H1 (cell line): Measurements from ENCODE around the gene APEH. TPM values are rescaled to one million over a fixed set of nuclear protein-coding genes. Genes with fewer than 3 reads are reported as not detected.
A peak's percentile ranks its signal among the peaks of the same experiment; 100 is the strongest.

Experiments used
- CTCF ChIA-PET: fragments of 300-600 bp; sonication (Branson Sonifier 250); formaldehyde crosslinking; loops from one replicate; lab custom pipeline; 2021; ENCODE audit not compliant: partially characterized antibody; lab: Charles Lee
- POLR2A ChIA-PET: fragments of 300-600 bp; sonication (Branson Sonifier 250); formaldehyde crosslinking; loops from one replicate; lab custom pipeline; 2021; ENCODE audit warnings: inconsistent platforms; ENCODE audit not compliant: partially characterized antibody; lab: Charles Lee
- DNase-seq, 2 experiments: peaks; one replicate each; pipeline versions ENCODE4 v3.0.0 to v3.0.0-alpha.2; 2010 to 2022; ENCODE audit warnings: low spot score in 2 of 2, low read depth in 1 of 2, mixed read lengths in 1 of 2
- FAIRE-seq: peaks from 2 replicates; lab custom pipeline; 2011; peaks lifted over from hg19 to GRCh38; lab: Jason Lieb, UNC
- H2AFZ ChIP-seq: 2 replicates; pipeline ENCODE4 v1.8.1; 2012; ENCODE audit warnings: low read length, inconsistent platforms
- H2AK5ac ChIP-seq: 2 replicates; pipeline ENCODE4 v1.6.1; 2013; ENCODE audit warnings: low read depth, low read length
- H2BK120ac ChIP-seq: replicated peaks from 2 replicates; pipeline ENCODE3; 2013; ENCODE audit warnings: low read depth, low read length, inconsistent platforms
- H2BK12ac ChIP-seq: 2 replicates; pipeline ENCODE4 v1.6.1; 2013; ENCODE audit warnings: low read depth, low read length
- H2BK15ac ChIP-seq: 2 replicates; pipeline ENCODE4 v1.6.1; 2013; ENCODE audit warnings: low read length
- H2BK20ac ChIP-seq: 2 replicates; pipeline ENCODE4 v1.6.1; 2013; ENCODE audit warnings: low read length
- H2BK5ac ChIP-seq: 2 replicates; pipeline ENCODE4 v1.6.1; 2013; ENCODE audit warnings: low read depth, low read length
- H3K14ac ChIP-seq: 2 replicates; pipeline ENCODE4 v1.6.1; 2013; ENCODE audit warnings: inconsistent platforms; ENCODE audit not compliant: insufficient read length
- H3K18ac ChIP-seq: 2 replicates; pipeline ENCODE4 v1.6.1; 2013; ENCODE audit warnings: low read length; ENCODE audit errors: extremely low read depth
- H3K23ac ChIP-seq: 2 replicates; pipeline ENCODE4 v1.6.1; 2013; ENCODE audit warnings: inconsistent platforms; ENCODE audit not compliant: insufficient read length
- H3K23me2 ChIP-seq: 2 replicates; pipeline ENCODE4 v1.6.1; 2013; ENCODE audit warnings: low read depth, low read length
- H3K27ac ChIP-seq: 2 replicates; pipeline ENCODE4 v1.6.1; 2011; ENCODE audit warnings: low read depth, low read length, inconsistent platforms
- H3K27me3 ChIP-seq, 4 experiments: replicated peaks in 1 of 4; 1 replicate in 1 of 4; 2 replicates in 3 of 4; pipeline versions ENCODE4 v1.6.1 to v1.8.1; 2011 to 2013; ENCODE audit warnings: low read length in 3 of 4, mild to moderate bottlenecking in 3 of 4, inconsistent platforms in 2 of 4, mixed read lengths in 2 of 4, moderate library complexity in 1 of 4; ENCODE audit not compliant: control insufficient read depth in 3 of 4, insufficient read depth in 3 of 4; ENCODE audit errors: extremely low read depth in 1 of 4
- H3K36me3 ChIP-seq, 4 experiments: 2 replicates each; pipeline versions ENCODE4 v1.6.1 to v1.8.1; 2011 to 2013; ENCODE audit warnings: mild to moderate bottlenecking in 4 of 4, low read length in 3 of 4, moderate library complexity in 2 of 4, control low read depth in 1 of 4, inconsistent platforms in 1 of 4; ENCODE audit not compliant: insufficient read depth in 4 of 4, control insufficient read depth in 2 of 4
- H3K4ac ChIP-seq: replicated peaks from 2 replicates; pipeline ENCODE3; 2013; ENCODE audit warnings: low read length, low read depth, mixed read lengths, inconsistent platforms; ENCODE audit not compliant: insufficient read length
- H3K4me1 ChIP-seq, 4 experiments: replicated peaks in 1 of 4; 1 replicate in 1 of 4; 2 replicates in 3 of 4; pipeline versions ENCODE4 v1.6.1 to v1.8.1; 2011 to 2013; ENCODE audit warnings: low read length in 3 of 4, inconsistent platforms in 2 of 4, mixed read lengths in 1 of 4; ENCODE audit not compliant: insufficient read depth in 4 of 4, control insufficient read depth in 3 of 4
- H3K4me2 ChIP-seq, 2 experiments: 2 replicates each; pipeline versions ENCODE4 v1.6.1 to v1.8.1; 2011 to 2013; ENCODE audit warnings: low read depth in 2 of 2, low read length in 2 of 2, control low read depth in 1 of 2, inconsistent platforms in 1 of 2, mild to moderate bottlenecking in 1 of 2; ENCODE audit not compliant: insufficient read depth in 1 of 2
- H3K4me3 ChIP-seq, 4 experiments: fragments of 200-600, 300-600 bp in 1 of 4; sonication (generic), shearing (Covaris generic), sonication (Bioruptor Twin) in 1 of 4; 2 replicates each; pipeline versions ENCODE4 v1.5.1 to v1.8.1; 2011 to 2016; ENCODE audit warnings: low read length in 4 of 4, low read depth in 3 of 4, control low read depth in 2 of 4, inconsistent platforms in 2 of 4, mild to moderate bottlenecking in 2 of 4, mixed read lengths in 1 of 4, moderate library complexity in 1 of 4; ENCODE audit not compliant: insufficient read depth in 2 of 4; ENCODE audit errors: extremely low read depth in 1 of 4
- H3K56ac ChIP-seq: replicated peaks from 2 replicates; pipeline ENCODE3; 2013; ENCODE audit warnings: low read depth, mild to moderate bottlenecking, mixed read lengths, low read length, inconsistent platforms; ENCODE audit not compliant: insufficient read length
- H3K79me1 ChIP-seq: 2 replicates; pipeline ENCODE4 v1.6.1; 2013; ENCODE audit warnings: low read depth, low read length, control low read depth
- H3K79me2 ChIP-seq, 2 experiments: 2 replicates each; pipeline versions ENCODE4 v1.6.1 to v1.8.1; 2012 to 2013; ENCODE audit warnings: low read length in 2 of 2, mild to moderate bottlenecking in 2 of 2, inconsistent platforms in 1 of 2; ENCODE audit not compliant: insufficient read depth in 2 of 2, control insufficient read depth in 1 of 2
- H3K9ac ChIP-seq, 4 experiments: replicated peaks in 1 of 4; 1 replicate in 1 of 4; 2 replicates in 3 of 4; pipeline versions ENCODE4 v1.6.1 to v1.8.1; 2011 to 2013; ENCODE audit warnings: low read depth in 3 of 4, low read length in 3 of 4, control low read depth in 2 of 4, mild to moderate bottlenecking in 2 of 4, moderate library complexity in 2 of 4, inconsistent platforms in 1 of 4; ENCODE audit errors: extremely low read depth in 1 of 4
- H3K9me3 ChIP-seq, 2 experiments: 2 replicates each; pipeline versions ENCODE4 v1.6.1 to v1.8.1; 2012 to 2013; ENCODE audit warnings: mild to moderate bottlenecking in 2 of 2, moderate library complexity in 2 of 2, control low read depth in 1 of 2, inconsistent platforms in 1 of 2, low read depth in 1 of 2, low read length in 1 of 2, mixed read lengths in 1 of 2; ENCODE audit not compliant: insufficient read depth in 2 of 2
- H4K20me1 ChIP-seq, 2 experiments: replicated peaks in 1 of 2; 2 replicates each; pipeline versions ENCODE3 to v1.8.1; 2011 to 2013; ENCODE audit warnings: inconsistent platforms in 2 of 2, low read length in 2 of 2, mild to moderate bottlenecking in 1 of 2; ENCODE audit not compliant: insufficient read depth in 2 of 2, control insufficient read depth in 1 of 2
- H4K5ac ChIP-seq: 2 replicates; pipeline ENCODE4 v1.6.1; 2013; ENCODE audit warnings: low read length, low read depth, mixed read lengths, inconsistent platforms; ENCODE audit not compliant: insufficient read length
- H4K8ac ChIP-seq: 2 replicates; pipeline ENCODE4 v1.8.0; 2013; ENCODE audit warnings: mild to moderate bottlenecking, moderate library complexity, low read length, inconsistent platforms; ENCODE audit not compliant: insufficient read depth; ENCODE audit errors: extremely low read depth
- H4K91ac ChIP-seq: replicated peaks from 2 replicates; pipeline ENCODE3; 2013; ENCODE audit warnings: low read length, mixed read lengths, inconsistent platforms; ENCODE audit not compliant: insufficient read length
- CBX8 ChIP-seq: fragments of 300-800, 300-1000 bp; sonication (generic); IDR thresholded peaks from 2 replicates; pipeline ENCODE4 v1.7.1; 2016; ENCODE audit warnings: low read depth, low read length, borderline replicate concordance
- CREB1 ChIP-seq: IDR thresholded peaks from 2 replicates; pipeline ENCODE4 v1.6.1; 2012; ENCODE audit warnings: inconsistent platforms
- MAFK ChIP-seq: IDR thresholded peaks from 2 replicates; pipeline ENCODE4 v1.6.1; 2012; ENCODE audit warnings: low read depth, mild to moderate bottlenecking, improper control_type of control experiment, low read length
- RAD21 ChIP-seq, 2 experiments: IDR thresholded peaks in 1 of 2; conservative IDR thresholded peaks in 1 of 2; 2 replicates each; pipeline ENCODE4 v1.6.1; 2011; ENCODE audit warnings: low read depth in 2 of 2, low read length in 2 of 2, improper control_type of control experiment in 1 of 2, inconsistent platforms in 1 of 2, mild to moderate bottlenecking in 1 of 2, moderate library complexity in 1 of 2
- SIN3A ChIP-seq, 2 experiments: IDR thresholded peaks in 1 of 2; conservative IDR thresholded peaks in 1 of 2; 2 replicates each; pipeline ENCODE4 v1.6.1; 2011 to 2012; ENCODE audit warnings: low read length in 2 of 2, improper control_type of control experiment in 1 of 2, low read depth in 1 of 2, mild to moderate bottlenecking in 1 of 2
- SP1 ChIP-seq: IDR thresholded peaks from 2 replicates; pipeline ENCODE4 v1.6.1; 2011; ENCODE audit warnings: low read depth, low read length
- SRF ChIP-seq: IDR thresholded peaks from 2 replicates; pipeline ENCODE4 v1.6.1; 2011; ENCODE audit warnings: mild to moderate bottlenecking, low read depth, low read length, moderate library complexity
- whole genome bisulfite sequencing, 2 experiments: shearing (Covaris generic) in 1 of 2; methylation state at CpG; one replicate each; pipeline versions ENCODE4 v1.1.6 to v1.1.7; 2013 to 2015; ENCODE audit warnings: low lambda C conversion rate in 2 of 2, mixed read lengths in 2 of 2, inconsistent platforms in 1 of 2, low coverage in 1 of 2, missing lambda C conversion rate in 1 of 2; ENCODE audit not compliant: insufficient replicate concordance in 2 of 2, insufficient coverage in 1 of 2, insufficient read length in 1 of 2; ENCODE audit errors: extremely low coverage in 1 of 2, missing lambda C conversion rate in 1 of 2; 5-methylcytosine and 5-hydroxymethylcytosine counted together
- polyA plus RNA-seq, 7 experiments: library from polyadenylated mRNA; depleted of rRNA in 3 of 7; stranded (reverse) in 5 of 7; unstranded in 2 of 7; fragments of >200 nt in 5 of 7; fragments of 200-250 nt in 2 of 7; gene quantifications; 1 replicate in 5 of 7; 2 replicates in 1 of 7; 4 replicates in 1 of 7; pipeline versions ENCODE4 v1.2.1 to v1.2.3, GENCODE V29; 2011 to 2013; ENCODE audit warnings: missing spikeins in 2 of 7, mixed read lengths in 2 of 7
- total RNA-seq: library from RNA; stranded (reverse); fragmentation: NEBNext Ultra II Directional; extraction: Animal tissue kit (Norgen Biotek cat#: 25700); gene quantifications from 2 replicates; pipeline ENCODE4 v1.2.1, GENCODE V29; 2021

Gene APEH
- total and polyA plus RNA-seq, 2 of the 8 experiments (the other 6 are each of a cell fraction or from before 2014, with no cell fraction given): 222 to 260 TPM

DNA sequence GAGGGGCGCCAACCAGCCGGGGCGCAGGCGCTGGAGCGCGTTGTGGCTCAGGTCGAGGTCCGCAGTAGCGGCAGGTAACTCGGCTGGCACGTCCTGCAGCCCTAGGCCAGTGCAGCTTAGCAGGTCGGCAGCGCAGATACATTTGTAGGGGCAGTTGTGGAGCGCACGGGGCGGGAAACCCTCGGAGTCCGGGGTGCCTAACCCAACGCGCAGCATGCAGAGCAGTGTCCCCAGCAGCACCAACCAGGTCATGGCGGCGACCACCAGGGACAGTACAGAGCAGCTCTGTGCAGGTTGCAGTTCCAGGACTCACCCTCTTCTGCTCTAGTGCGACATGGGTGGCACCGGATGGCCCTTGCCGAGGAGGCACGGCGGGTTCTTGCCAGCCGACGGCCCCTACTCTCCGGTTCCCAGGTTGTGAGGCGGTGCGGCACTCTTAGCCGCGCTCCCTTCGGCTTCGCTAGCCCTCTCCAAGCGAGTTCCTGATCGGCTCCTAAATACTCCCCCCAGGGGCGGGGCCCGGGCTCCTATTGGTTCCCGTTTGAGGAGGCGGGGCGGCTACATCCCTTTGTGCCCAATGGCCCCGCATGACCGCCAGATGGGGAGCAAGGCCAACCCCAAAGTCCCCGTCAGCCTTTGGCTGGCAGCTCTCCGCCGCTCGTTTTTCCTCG lies 45.2 kb downstream of the APEH start, which contains the start of gene AMIGO3:
AMIGO3 (minus strand) TSS at position 471 of the 671 bp plus-strand sequence; CDS start at position 252, 219 bp downstream.
- Histone ChIP-seq H3K9me3 (no peaks in the 10 kb centered on the region), H2BK5ac (peak within 1 kb of the TSS; percentile 84; the same call in 1 of the 2 replicates), H2BK15ac (no peak within 1 kb of the TSS), H3K23ac (no peak within 1 kb of the TSS), H3K27me3 (no peaks in the 10 kb centered on the region), H2BK20ac (no peak within 1 kb of the TSS; the same call in 1 of the 2 replicates), H3K27ac (no peak within 1 kb of the TSS), H3K56ac (peak within 1 kb of the TSS; percentile 60), H4K20me1 (peaks cover 7 to 26% of the 10 kb centered on the region in 2 experiments), H3K36me3 (peaks cover 6 to 13% (median 8%) of the 10 kb centered on the region in 4 experiments; a peak in 4 of 8 replicates), H3K4ac (peak within 1 kb of the TSS; percentile 49), H3K14ac (no peak within 1 kb of the TSS), H2BK120ac (no peak within 1 kb of the TSS), H4K8ac (peak within 1 kb of the TSS; percentile 90), H3K79me2 (peaks cover 0 to 8% of the 10 kb centered on the region in 2 experiments; a peak in 1 of 4 replicates), H3K18ac (peak within 1 kb of the TSS; percentile 99), H3K9ac (peak within 1 kb of the TSS in 3 of 4 experiments; percentile 34 to 62 (median 61); a peak in 5 of 7 replicates), H4K5ac (peak within 1 kb of the TSS; percentile 96), H3K23me2 (peaks cover 16% of the 10 kb centered on the region; the same call in 1 of the 2 replicates), H3K4me3 (peak within 1 kb of the TSS; percentile 45 to 62 (median 56)), H2BK12ac (peak within 1 kb of the TSS; percentile 21; the same call in 1 of the 2 replicates), H4K91ac (peak within 1 kb of the TSS; percentile 90), H3K4me1 (peaks cover 0 to 22% (median 11%) of the 10 kb centered on the region in 4 experiments; a peak in 6 of 7 replicates), H2AK5ac (no peak within 1 kb of the TSS), H3K4me2 (peak within 1 kb of the TSS; percentile 63 to 97), H3K79me1 (peaks cover 5% of the 10 kb centered on the region; the same call in 1 of the 2 replicates), H2AFZ (0 out of 2 replicates have a peak within 1 kb of the TSS, but pooled peaks have one; percentile 25)
- ChIA-PET CTCF (interaction anchor here (0.7 to 7.8 kb wide), 19 partner anchors 8 to 188 kb away, joined by 3 to 127 read pairs (median 4); partner anchors contain the start of genes INKA1, IP6K1 and MST1R), POLR2A (interaction anchor here (0.6 to 7.3 kb wide), 28 partner anchors 8 to 480 kb away, joined by 3 to 57 read pairs (median 4); partner anchors contain the start of genes IP6K1, MST1, RBM6 and RNF123)
- DNase-seq (peak; percentile 86 to 97), FAIRE-seq (no peak)
- WGBS, 2 experiments: 4% methylated on average over 49 of the region's 50 CpGs; no CpG with 5 or more reads in 1 of the 2 experiments
- TF ChIP-seq MAFK (no peak), RAD21 (IDR thresholded peaks at IDR 0.05 in 1 of 2, conservative IDR thresholded peaks at IDR 0.05 in 1 of 2; ENCODE audit: low read depth in 2 of 2, low read length in 2 of 2) (peak; percentile 25 to 43; a peak in 3 of 4 replicates), CBX8 (no peak), SIN3A (conservative IDR thresholded peaks at IDR 0.05 in 1 of 2, IDR thresholded peaks at IDR 0.05 in 1 of 2; ENCODE audit: low read depth in 1 of 2, low read length in 2 of 2) (0 out of 4 replicates have a peak, but pooled peaks of 1 of the 2 experiments have one; percentile 23), CREB1 (no peak; the same call in 1 of the 2 replicates), SP1 (peak; percentile 80; the same call in 1 of the 2 replicates), SRF (no peak)
